Calu3 (cell line): Measurements from ENCODE around the gene EIF4G1. TPM values are rescaled to one million over a fixed set of nuclear protein-coding genes. Genes with fewer than 3 reads are reported as not detected.

Experiments
- BruUV-seq: library from RNA; stranded (reverse); fragments of 400-500 nt; replicated peaks from 2 replicates; lab custom pipeline; 2021; lab: Mats Ljungman, UMichigan
- CTCF ChIA-PET: fragments of 300-600 bp; sonication (Branson Sonifier 250); formaldehyde crosslinking; loops from one replicate; lab custom pipeline; 2022; ENCODE audit warnings: antibody characterized with exemption; lab: Charles Lee
- DNase-seq: peaks from one replicate; pipeline ENCODE4 v3.0.0; 2022
- H3K27ac Mint-ChIP-seq: one replicate; pipeline ENCODE4 v1.8.0; 2022; ENCODE audit warnings: mixed read lengths; ENCODE audit not compliant: unreplicated experiment
- H3K27me3 Mint-ChIP-seq: one replicate; pipeline ENCODE4 v1.8.0; 2022; ENCODE audit warnings: mixed read lengths; ENCODE audit not compliant: unreplicated experiment
- H3K36me3 Mint-ChIP-seq: one replicate; pipeline ENCODE4 v1.8.0; 2022; ENCODE audit warnings: mild to moderate bottlenecking, moderate library complexity, mixed read lengths; ENCODE audit not compliant: insufficient read depth, unreplicated experiment
- H3K4me1 Mint-ChIP-seq: one replicate; pipeline ENCODE4 v1.8.0; 2022; ENCODE audit warnings: mild to moderate bottlenecking, low read depth, mixed read lengths; ENCODE audit not compliant: unreplicated experiment
- H3K4me3 Mint-ChIP-seq: one replicate; pipeline ENCODE4 v1.8.0; 2022; ENCODE audit warnings: mild to moderate bottlenecking, low read depth, moderate library complexity, mixed read lengths; ENCODE audit not compliant: unreplicated experiment
- H3K9me3 Mint-ChIP-seq: one replicate; pipeline ENCODE4 v1.8.0; 2022; ENCODE audit warnings: low read depth, mixed read lengths; ENCODE audit not compliant: unreplicated experiment
- CTCF ChIP-seq: fragments of 200-600 bp; IDR thresholded peaks from one replicate; pipeline ENCODE4 v1.8.0; 2022; ENCODE audit warnings: antibody characterized with exemption; ENCODE audit not compliant: unreplicated experiment
- intact Hi-C: fragments of 100-400 bp; cut with micrococcal nuclease; formaldehyde crosslinking; loops from one replicate; pipeline ENCODE4 v1.10.0; 2022; ENCODE audit not compliant: unreplicated experiment
- total RNA-seq: library from RNA; stranded (reverse); gene quantifications from 2 replicates; pipeline ENCODE4 v1.2.3, GENCODE V29; 2022

EIF4G1 gene
- total RNA-seq, 1 experiment from 2014 or later = 673 TPM

GRCh38 chr3:184307915-184308314, 6.5 kb upstream of the EIF4G1 start:
- no peaks in the 10 kb centered on the region for H3K9me3 Mint-ChIP-seq
- no peaks in the 10 kb centered on the region for H3K4me1 Mint-ChIP-seq
- no peak for TF ChIP-seq CTCF
- H3K27me3 Mint-ChIP-seq = no peaks in the 10 kb centered on the region
- DNase-seq = no peak
- BruUV-seq = no TSS peak
- CTCF ChIA-PET = no interaction called here
- intact Hi-C loops = no loop called here
- H3K27ac Mint-ChIP-seq = no peak overlapping the region
- peaks cover 64% of the 10 kb centered on the region for H3K36me3 Mint-ChIP-seq
- no peak overlapping the region for H3K4me3 Mint-ChIP-seq

GRCh38 chr3:184308744-184309143, 5.7 kb upstream of the EIF4G1 start:
- BruUV-seq = no TSS peak
- Mint-ChIP-seq H3K9me3 (no peaks in the 10 kb centered on the region), H3K27ac (no peak overlapping the region), H3K4me1 (no peaks in the 10 kb centered on the region), H3K27me3 (no peaks in the 10 kb centered on the region), H3K36me3 (peaks cover 65% of the 10 kb centered on the region), H3K4me3 (no peak overlapping the region)
- DNase-seq = no peak
- intact Hi-C loops = no loop called here
- TF ChIP-seq CTCF = no peak
- CTCF ChIA-PET = no interaction called here

- CTCF ChIA-PET = interaction anchor here (0.7 to 1.2 kb wide), 2 partner anchors 11 to 239 kb away, joined by 4 read pairs; no protein-coding TSS in a partner anchor
- peaks cover 7% of the 10 kb centered on the region for H3K4me1 Mint-ChIP-seq
- peak overlapping the region; percentile 0 for H3K27ac Mint-ChIP-seq
- BruUV-seq = no TSS peak
- no peaks in the 10 kb centered on the region for H3K9me3 Mint-ChIP-seq
- H3K4me3 Mint-ChIP-seq = no peak overlapping the region
- DNase-seq = no peak
- intact Hi-C loops = no loop called here
- TF ChIP-seq CTCF = no peak
- no peaks in the 10 kb centered on the region for H3K27me3 Mint-ChIP-seq
- H3K36me3 Mint-ChIP-seq = peaks cover 65% of the 10 kb centered on the region
These were observed 2.8 kb upstream of the EIF4G1 start for GRCh38 chr3:184311633-184312032.

GRCh38 chr3:184314700-184315542, 515 bp downstream of the EIF4G1 start:
- TF ChIP-seq CTCF = no peak
- peak overlapping the region; percentile 68 for H3K4me3 Mint-ChIP-seq
- DNase-seq = peak; percentile 84
- intact Hi-C loops = no loop called here
- peaks cover 36% of the 10 kb centered on the region for H3K4me1 Mint-ChIP-seq
- H3K27me3 Mint-ChIP-seq = no peaks in the 10 kb centered on the region
- H3K36me3 Mint-ChIP-seq = peaks cover 64% of the 10 kb centered on the region
- BruUV-seq = no TSS peak
- CTCF ChIA-PET = interaction anchor here (0.6 to 0.9 kb wide), 2 partner anchors 87 to 141 kb away, joined by 3 to 6 read pairs; no protein-coding TSS in a partner anchor
- H3K27ac Mint-ChIP-seq = peak overlapping the region; percentile 78
- H3K9me3 Mint-ChIP-seq = no peaks in the 10 kb centered on the region
